Stimulated activated CD8-positive, alpha-beta memory T cell treated with anti-CD3 and anti-CD28 coated beads, Interleukin-2, amount 100 ng/mL, for 48 hours (primary cell): Measurements from ENCODE around the gene TTLL13.
"Not testable (repeated sequence)": the region's sequence is repeated elsewhere in the genome, so short reads cannot be mapped to it uniquely, and the experiment has no call there.

Experiments used
- DNase-seq, 2 donors: peaks; one replicate each; pipeline ENCODE4 v3.0.0-alpha.2; 2020; ENCODE audit warnings: low read depth in 2 of 2

TTLL13 gene

DNA sequence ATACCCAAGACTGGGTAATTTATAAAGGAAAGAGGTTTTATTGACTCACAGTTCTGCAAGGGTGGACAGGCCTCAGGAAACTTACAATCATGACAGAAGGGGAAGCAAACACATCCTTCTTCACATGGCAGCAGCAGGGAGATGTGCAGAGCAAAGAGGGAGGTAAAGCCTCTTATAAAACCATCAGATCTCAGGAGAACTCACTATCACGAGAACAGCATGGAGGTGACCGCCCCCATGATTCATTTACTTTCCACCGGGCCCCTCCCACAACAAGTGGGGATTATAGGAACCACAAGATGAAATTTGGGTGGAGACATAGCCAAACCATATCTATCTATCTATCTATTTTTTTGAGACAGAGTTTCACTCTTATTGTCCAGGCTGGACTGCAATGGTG lies 10.0 kb upstream of the TTLL13 start:
- DNase-seq = no peak

DNA sequence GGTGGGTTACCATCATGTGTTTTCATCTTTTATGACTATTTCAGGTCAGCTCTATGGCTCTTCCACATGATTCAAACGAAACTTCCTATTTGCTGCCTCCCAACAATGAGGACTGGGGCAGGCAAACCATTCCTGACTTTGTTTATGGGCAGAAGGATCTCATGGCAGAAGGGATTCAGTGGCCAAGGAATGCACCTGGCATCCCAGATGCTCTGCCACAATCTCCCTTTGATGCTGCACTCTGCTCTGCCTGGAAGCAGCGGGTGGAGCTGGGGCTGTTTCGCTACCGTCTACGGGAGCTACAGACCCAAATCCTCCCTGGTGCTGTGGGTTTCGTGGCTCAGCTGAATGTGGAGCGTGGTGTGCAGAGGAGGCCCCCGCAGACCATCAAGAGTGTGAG lies 8.5 kb upstream of the TTLL13 start:
- no peak for DNase-seq

DNA sequence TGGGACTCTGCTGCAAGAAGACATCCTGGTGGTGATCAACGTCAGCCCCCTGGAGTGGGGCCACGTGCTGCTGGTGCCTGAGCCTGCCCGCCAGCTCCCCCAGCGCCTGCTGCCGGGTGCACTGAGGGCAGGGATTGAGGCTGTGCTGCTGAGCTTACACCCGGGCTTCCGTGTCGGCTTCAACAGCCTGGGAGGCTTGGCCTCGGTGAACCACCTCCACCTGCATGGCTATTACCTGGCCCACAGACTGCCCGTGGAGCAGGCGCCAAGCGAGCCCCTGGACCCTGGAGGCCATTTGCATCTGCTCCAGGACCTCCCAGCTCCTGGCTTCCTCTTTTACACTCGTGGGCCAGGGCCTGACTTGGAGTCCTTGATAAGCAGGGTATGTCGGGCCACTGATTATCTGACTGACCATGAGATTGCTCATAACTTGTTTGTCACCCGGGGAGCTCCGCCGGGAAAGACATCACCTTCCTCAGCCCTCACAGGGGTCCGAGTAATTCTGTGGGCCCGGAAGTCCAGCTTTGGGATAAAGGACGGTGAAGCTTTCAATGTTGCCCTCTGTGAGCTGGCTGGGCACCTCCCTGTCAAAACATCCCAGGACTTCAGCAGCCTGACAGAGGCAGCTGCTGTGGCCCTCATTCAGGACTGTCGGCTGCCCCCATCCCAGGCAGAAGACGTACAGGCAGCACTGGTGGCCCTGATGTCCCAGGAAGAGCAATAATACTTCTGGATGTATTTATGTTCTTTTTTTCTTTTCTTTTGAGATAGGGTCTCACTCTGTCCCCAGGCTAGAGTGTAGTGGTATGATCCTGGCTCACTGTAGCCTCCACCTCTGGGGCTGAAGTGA lies 7.8 kb upstream of the TTLL13 start:
- DNase-seq = no peak

DNA sequence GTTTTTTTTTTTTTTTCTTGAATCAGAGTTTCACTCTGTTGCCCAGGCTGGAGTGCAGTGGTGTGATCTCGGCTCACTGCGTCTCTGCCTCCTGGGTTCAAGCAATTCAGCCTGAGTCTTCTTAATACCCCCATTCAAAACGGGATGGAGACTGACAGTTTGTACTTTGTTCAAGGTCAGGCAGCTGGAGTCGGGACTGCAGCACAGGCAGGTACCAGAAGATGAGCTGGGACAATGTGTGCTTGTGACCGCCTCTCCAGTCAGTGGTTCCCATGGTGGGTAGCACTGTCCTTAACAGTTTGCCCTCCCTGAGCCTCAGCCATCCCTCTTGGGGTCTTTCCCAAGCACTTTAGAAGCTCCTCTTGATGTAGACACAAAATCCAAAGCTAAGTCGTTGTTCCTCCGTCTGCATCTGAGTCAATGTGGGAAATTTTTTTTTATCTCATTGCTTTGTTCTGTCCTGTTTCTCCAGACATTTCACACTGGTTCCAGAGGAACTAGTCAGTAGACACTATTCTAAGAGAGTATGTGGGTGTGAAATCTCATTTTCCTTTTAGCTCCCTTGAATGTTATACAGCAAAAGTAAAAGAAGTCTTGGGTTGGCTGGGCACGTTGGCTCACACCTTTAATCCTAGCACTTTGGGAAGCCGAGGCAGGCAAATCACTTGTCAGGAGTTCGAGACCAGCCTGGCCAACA lies 5.3 kb upstream of the TTLL13 start:
- no peak for DNase-seq

DNA sequence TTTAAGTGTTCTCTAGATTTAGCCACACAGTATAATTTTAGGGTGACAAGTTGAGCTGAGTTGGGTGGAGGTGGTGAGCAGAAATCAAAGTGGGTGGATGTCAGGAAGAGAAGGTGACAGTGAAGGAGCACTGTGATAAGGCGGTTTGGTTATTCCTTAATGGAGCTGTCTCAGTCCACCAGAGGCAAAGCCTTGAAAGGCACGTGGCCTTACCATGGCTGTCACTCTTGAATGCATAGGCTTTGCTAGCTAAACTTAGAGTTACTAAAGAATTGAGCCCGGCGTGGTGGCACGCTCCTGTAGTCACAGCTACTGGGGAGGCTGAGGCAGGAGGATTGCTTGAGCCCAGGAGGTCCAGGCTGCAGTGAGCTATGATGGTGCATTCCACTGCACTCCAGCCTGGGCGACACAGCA lies 560 bp upstream of the TTLL13 start:
- DNase-seq = no peak

DNA sequence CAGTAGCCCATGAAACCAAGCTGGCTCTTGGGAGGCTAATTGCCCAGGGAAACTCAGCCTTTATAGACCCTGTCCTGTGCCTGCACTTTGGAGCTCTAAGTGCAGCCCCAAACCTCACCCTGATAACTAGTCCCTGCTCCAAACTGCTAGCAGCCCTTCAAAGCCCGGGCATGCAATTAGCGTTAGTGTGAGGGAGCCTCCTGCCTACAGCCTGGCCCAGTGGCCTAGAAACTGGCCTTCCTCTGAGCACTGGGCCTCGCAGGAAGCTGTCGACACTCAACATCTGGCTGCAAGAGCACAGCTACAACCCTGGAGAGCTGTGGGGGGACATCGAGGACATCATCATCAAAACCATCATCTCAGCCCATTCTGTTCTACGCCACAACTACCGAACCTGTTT lies 8.4 kb downstream of the TTLL13 start:
- DNase-seq = no peak

DNA sequence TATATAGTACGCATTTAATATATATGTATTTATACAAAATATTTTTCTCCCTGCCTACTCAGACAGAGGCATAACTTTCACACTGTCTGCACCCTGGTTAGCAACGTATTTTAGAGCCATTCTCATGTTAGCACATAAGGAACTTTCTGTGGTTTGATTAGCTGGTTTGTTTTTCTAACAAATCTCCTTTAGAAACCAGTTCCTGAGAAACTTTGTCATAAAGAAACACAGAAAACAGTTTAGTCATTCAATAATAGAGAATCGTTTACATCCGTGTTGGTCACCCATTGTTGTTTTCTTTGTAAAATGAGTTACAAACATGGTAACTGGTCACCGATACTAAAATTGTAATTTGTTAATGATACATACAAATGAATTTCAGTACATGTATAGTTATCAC lies 10.2 kb downstream of the TTLL13 start:
- no peak for DNase-seq

DNA sequence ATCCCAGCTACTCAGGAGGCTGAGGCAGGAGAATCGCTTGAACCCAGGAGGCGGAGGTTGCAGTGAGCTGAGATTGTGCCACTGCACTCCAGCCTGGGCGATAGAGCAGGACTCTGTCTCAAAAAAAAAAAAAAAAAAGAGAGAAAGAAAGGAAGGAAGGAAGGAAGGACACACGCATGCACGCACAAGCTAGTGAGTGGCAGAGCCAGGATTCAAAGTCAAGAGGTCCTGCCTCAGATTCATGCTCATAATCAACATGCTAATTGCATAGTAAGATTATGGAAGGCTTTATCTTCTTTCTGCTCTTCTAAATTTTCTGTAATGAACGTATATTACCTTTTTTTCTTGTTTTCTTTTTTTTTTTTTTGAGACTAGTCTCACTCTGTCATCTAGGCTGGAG lies 11.4 kb downstream of the TTLL13 start:
- not testable (repeated sequence) for DNase-seq

DNA sequence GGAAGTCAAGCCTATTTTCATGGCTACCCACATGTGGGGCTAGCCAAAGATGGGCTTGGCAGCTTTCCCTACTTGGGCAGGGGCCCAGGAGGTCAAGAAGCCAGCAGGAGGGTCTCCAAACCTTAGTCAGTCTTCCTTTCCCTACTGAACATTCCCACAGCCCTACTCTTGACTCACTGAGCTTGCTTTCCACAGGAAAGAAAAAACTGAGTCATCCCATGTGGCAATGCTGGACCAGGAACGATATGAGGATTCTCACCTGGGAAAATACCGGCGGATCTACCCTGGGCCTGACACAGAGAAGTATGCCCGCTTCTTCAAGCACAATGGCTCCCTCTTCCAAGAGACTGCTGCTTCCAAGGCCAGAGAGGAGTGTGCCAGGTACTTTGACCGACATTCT lies 12.5 kb downstream of the TTLL13 start:
- DNase-seq = no peak

DNA sequence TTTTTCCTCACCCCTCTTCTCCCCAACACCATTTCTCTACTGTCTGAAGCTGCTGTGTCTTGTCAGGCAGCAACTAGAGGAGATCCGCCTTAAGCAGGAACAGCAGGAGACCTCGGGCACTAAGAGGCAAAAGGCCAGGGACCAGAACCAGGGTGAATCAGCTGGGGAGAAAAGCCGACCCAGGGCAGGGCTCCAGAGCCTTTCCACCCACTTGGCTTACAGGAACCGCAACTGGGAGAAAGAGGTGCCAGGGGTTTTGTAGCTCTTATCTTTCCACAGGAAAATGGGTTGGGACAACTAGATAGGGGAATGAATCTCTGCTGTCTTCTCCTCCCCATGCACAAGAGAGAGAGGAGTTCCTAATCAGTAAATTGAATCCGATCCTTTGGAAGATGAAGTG lies 13.1 kb downstream of the TTLL13 start:
- DNase-seq = no peak

DNA sequence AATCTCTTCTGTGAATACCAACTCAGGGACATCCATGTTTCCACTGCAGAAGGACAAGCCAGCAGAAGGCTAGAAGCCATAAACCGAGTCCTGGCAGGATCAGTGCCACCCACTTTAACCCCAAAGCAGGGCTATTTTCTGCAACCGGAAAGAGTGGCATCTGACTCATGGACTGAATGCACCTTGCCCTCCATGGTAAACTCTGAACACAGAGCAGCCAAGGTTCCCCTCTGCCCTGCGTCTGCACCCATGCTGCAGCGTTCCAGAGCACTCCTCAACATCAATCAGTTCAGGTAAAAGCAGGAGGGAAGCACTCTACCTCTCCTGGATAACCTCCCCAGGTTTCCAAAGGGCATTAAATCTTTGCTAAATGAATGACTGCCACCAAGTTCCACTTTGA lies 15.3 kb downstream of the TTLL13 start:
- no peak for DNase-seq

DNA sequence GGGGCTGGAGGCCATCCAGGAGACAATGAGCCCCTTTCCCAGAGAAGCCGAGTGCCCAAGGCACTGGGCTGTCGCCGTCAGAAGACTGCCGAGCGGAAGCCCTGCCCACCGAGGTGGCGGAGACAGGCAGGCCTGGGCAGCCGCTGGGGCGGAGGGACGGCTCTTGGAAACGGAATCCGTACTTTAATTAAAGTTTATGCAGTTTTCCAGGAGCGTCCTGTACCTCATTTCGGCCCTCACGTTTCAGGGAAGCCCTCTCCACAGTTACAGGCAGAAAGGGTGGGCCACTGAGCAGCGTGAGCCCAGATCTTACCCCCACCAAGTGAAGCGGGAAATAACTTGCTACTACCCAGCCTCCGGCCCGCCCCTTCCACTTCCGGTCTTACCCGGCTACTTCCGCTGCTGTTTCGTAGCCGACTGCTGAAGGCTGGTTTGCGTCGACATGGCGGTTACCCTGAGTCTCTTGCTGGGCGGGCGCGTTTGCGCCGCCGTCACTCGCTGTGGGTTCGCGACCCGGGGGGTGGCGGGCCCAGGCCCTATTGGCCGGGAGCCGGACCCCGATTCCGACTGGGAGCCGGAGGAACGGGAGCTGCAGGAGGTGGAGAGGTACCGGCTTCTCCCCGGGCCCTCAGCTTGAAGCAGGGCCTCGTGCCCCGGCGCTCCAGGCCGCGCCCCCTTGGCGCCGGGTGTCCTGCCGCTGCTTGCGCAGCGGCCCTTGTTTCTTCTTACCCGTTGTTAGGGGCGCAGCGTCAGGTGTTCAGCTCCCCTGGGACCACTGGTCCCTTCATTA lies 16.1 kb downstream of the TTLL13 start, which contains the start of gene NGRN:
Gene NGRN (plus strand): TSS at position 402 of the 790 bp plus-strand sequence. CDS start 41 bp downstream, at position 443.
- peak; percentile 80 to 90 for DNase-seq

DNA sequence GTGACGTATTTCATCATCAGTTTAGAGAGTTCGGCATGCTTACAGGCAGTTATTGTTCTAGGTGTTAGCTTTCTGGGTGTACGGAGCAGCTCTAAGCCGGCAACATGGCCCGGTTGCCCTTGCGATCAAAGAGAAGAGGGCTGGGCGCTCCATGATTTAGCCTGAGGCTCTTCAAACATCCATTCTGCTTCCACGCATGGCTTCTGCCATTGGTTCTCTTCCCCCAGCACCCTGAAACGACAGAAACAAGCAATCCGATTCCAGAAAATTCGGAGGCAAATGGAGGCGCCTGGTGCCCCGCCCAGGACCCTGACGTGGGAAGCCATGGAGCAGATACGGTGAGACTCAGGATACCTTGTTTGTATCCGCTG lies 16.7 kb downstream of the TTLL13 start:
- DNase-seq = peak; percentile 32 to 33

DNA sequence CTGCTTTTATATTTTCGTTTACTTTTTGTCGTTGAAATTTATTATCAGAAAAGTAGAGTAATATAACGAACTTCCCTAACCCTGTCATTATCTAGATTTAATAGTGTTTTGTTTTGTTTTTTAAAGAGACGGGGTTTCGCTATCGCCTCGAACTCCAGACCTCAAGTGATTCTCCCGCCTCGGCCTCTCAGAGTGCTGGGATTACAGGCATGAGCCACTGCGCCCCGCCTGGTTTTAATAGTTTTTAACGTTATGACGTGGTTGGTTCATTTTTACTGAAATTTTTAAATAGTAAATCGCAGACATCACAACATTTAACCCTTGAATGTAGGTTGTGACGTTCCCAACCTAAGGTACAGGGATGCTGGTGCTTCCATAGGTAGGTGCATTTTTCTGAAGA lies 17.1 kb downstream of the TTLL13 start:
- no peak for DNase-seq

DNA sequence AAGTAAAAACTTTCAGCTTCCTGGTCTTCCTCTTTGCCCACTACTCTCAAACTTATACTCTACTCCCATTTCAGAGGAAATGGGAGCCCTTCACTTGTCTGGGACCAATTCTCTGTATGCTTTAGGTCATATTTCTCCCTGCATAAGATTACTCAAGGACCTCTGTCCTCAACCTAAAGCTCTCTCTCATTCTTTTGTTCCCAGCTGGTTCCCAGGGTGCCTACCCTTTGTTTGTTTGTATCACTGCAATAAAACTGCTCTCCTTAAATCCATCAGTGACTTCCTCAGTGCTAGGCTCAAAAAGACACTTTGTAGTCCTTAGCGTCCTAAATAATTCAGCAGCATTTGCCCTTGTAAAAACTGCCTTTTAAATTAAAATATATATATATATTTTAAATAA lies 19.1 kb downstream of the TTLL13 start:
- no peak for DNase-seq

DNA sequence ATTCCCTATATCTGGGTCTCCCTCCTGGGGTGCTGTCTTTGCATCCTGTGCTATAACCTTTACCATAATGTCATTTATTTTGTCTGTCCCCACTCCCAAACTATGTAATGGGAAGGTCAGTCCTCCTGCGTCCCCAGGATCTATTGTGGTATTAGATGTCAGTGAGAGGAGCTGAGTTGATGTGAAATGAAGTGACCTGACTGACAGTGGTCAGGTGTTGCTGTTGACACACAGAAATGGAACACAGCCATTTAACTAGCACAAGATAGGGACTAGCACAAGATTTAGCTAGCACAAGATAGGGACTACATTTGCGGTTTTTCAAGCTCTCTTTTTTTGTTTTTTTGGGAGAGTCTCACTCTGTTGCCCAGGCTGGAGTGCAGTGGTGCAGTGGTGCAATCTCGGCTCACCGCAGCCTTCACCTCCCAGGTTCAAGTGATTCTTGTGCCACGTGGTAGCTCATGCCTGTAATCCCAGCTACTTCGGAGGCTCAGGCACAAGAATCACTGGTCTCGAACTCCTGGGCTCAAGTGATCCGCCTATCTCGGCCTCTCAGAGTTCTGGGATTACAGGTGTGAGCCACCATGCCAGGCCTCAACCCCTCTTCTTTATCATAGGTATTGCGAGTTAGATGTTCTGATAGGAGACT lies 21.3 kb downstream of the TTLL13 start:
- no peak for DNase-seq

DNA sequence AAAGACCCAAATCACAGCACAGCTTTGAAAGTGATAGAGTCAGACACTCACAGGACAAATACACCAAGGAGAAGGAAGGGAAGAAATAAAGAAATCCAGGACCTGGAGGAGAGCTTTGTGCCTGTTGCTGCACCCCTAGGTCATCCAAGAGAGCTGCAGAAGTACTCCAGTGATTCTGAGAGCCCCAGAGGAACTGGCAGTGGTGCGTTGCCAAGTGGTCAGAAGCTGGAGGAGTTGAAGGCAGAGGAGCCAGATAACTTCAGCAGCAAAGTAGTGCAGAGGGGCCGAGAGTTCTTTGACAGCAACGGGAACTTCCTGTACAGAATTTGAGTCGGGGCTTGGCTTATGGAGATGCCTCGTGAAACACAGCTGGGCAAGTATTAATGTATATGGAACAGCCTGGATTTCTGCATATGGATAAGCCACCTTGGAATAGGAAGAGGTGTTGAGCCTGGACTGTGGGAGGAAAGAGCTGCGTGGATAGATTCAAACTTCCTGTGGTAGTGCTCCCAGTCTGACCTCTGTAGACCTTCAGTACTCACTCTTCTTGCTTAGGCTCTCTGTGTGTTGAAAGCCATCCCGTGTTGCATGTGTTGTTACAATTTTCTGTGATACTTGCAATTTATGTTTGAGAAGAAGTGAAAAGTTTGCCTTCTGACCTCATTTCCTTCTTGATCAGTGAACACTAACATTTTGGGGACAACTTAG lies 22.3 kb downstream of the TTLL13 start:
- DNase-seq = no peak

DNA sequence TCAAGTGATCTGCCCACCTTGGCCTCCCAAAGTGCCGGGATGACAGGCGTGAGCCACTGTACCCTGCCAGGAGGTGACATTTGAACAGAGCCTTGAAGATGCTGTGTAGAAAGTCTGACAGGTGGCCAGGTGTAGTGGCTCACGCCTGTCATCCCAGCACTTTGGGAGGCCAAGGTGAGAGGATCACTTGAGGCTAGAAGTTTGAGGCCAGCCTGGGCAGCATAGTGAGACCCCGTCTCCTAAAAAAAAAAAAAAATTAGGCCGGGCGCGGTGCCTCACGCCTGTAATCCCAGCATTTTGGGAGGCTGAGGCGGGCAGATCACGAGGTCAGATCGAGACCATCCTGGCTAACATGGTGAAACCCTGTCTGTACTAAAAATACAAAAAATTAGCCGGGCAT lies 29.1 kb downstream of the TTLL13 start:
- DNase-seq = not testable (repeated sequence)

DNA sequence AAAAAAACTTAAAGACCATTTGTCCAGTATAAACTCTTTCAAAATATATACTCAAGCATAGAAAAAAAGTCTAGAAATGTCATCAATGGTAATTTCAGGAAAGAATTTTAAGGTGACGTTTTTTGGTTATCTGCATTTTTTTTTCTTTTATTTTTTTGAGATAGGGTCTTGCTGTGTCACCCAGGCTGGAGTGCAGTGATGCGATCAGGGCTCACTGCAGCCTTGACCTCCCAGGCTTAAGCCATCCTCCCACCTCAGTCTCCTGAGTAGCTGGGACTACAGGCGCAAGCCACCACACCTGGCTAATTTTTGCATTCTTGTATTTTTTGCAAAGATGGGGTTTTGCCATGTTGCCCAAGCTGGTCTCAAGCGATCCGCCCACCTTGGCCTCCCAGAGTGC lies 31.4 kb downstream of the TTLL13 start:
- not testable (repeated sequence) for DNase-seq

DNA sequence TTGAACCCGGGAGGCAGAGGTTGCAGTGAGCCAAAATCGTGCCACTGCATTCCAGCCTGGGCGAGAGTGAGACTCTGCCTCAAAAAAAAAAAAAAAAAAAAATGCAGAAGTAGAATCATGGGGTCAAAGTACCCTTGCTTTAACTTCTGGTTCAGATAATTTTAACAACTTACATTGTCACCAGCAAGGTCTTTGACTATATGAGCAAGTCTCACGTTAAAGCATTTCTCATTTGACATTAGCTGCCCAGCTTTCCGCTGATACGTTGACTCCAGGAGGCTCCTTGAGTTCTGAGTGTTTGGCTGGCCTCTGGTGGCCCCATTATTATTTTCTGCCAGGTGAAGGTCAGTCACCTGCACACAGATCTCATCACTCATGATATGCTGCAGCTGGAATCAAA lies 32.3 kb downstream of the TTLL13 start:
- DNase-seq = not testable (repeated sequence)

DNA sequence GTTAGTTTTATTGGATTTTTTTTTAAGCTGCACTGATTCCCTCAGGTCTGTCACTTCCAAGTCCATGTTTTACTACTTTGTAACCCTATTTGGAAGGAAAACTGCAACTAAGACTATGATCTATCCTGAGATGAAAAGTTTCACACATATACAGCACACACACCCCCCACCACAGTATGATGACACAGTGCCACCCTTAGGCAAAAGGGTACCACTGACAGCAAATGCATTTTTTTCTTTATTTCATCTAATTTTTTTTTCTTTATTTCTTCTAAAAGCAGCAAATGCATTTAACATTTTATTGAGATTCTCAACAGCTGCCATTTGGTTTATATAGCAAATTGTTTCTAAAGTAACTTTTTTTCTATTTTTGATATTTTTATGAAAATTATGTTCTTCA lies 37.3 kb downstream of the TTLL13 start:
- no peak for DNase-seq
